Measurements from ENCODE around the gene ANKS3. TPM values are rescaled to one million over a fixed set of nuclear protein-coding genes. Genes with fewer than 3 reads are reported as not detected.

The ANKS3 gene
- total and polyA plus RNA-seq, 2 donors (not counting 3 experiments of a cell fraction or from before 2014, with no cell fraction given), result 13.9 to 24.0 TPM

DNA sequence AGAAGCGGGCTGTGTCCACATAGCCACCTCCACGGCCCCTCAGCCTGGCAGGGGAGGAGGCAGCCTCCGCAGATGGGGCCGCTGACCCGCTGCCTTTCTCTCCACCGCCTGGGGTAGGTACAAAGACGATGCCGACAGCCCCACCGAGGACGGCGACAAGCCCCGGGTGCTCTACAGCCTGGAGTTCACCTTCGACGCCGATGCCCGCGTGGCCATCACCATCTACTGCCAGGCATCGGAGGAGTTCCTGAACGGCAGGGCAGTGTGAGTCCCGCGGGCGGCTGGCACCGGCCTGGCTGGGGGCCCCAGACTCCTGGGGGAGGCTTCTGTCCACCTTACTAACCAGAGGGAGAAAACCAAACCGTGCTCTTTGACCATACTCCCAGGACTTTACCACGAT, 81.5 kb downstream of the ANKS3 start:
- peaks cover 3% of the 10 kb centered on the region for H3K79me2 ChIP-seq (ENCODE audit: control insufficient read depth, insufficient read depth, low read length)
- no peak overlapping the region for H2AFZ ChIP-seq (ENCODE audit: low read depth, low read length)
- TF ChIP-seq GATA2 (IDR thresholded peaks at IDR 0.05; ENCODE audit: insufficient read depth, insufficient read length, low read depth, low read length), result no peak
- TF ChIP-seq MAX (IDR thresholded peaks at IDR 0.05; ENCODE audit: insufficient read depth, insufficient read length), result no peak
- no peak for TF ChIP-seq FOS (IDR thresholded peaks at IDR 0.05; ENCODE audit: borderline replicate concordance, insufficient read depth, low read length)
- no peak for TF ChIP-seq POLR2A (IDR thresholded peaks at IDR 0.05; ENCODE audit: low read depth, low read length)
- TF ChIP-seq JUN (IDR thresholded peaks at IDR 0.05; ENCODE audit: borderline replicate concordance, insufficient read depth, insufficient read length, low read depth), result no peak
- TF ChIP-seq, protein P1, sequence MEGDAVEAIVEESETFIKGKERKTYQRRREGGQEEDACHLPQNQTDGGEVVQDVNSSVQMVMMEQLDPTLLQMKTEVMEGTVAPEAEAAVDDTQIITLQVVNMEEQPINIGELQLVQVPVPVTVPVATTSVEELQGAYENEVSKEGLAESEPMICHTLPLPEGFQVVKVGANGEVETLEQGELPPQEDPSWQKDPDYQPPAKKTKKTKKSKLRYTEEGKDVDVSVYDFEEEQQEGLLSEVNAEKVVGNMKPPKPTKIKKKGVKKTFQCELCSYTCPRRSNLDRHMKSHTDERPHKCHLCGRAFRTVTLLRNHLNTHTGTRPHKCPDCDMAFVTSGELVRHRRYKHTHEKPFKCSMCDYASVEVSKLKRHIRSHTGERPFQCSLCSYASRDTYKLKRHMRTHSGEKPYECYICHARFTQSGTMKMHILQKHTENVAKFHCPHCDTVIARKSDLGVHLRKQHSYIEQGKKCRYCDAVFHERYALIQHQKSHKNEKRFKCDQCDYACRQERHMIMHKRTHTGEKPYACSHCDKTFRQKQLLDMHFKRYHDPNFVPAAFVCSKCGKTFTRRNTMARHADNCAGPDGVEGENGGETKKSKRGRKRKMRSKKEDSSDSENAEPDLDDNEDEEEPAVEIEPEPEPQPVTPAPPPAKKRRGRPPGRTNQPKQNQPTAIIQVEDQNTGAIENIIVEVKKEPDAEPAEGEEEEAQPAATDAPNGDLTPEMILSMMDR (IDR thresholded peaks at IDR 0.05; ENCODE audit: extremely low read depth in 1 of 2, insufficient read depth in 1 of 2, low read depth in 1 of 2, low read length in 2 of 2), result no peak
- no peak for TF ChIP-seq MYC (IDR thresholded peaks at IDR 0.05; ENCODE audit: low read depth, low read length)
- no peak for TF ChIP-seq POLR2AphosphoS5 (IDR thresholded peaks at IDR 0.05; ENCODE audit: insufficient read depth, low read depth, low read length)
- H3K9me1 ChIP-seq (replicated peaks; ENCODE audit: control insufficient read depth, extremely low read depth, insufficient read depth, low read length), result no peaks in the 10 kb centered on the region
- H4K20me1 ChIP-seq (replicated peaks; ENCODE audit: control insufficient read depth, extremely low read depth, insufficient read depth, low read length), result no peaks in the 10 kb centered on the region
- no peaks in the 10 kb centered on the region for H3K9me3 ChIP-seq (replicated peaks; ENCODE audit: control insufficient read depth, insufficient read depth, low read length)
- DNase-seq (ENCODE audit: low read depth, low spot score) (no peak), FAIRE-seq (no peak)
- no peak overlapping the region for H3K4me3 ChIP-seq (replicated peaks in 1 of 3; ENCODE audit: insufficient read depth in 1 of 3, low read depth in 1 of 3, low read length in 3 of 3)
- no peaks in the 10 kb centered on the region for H3K4me1 ChIP-seq (ENCODE audit: control insufficient read depth, extremely low read depth, insufficient read depth, low read length)
- no peak overlapping the region for H3K9ac ChIP-seq (replicated peaks; ENCODE audit: extremely low read depth, insufficient read depth, low read length)
- intact Hi-C loops (cut with micrococcal nuclease) (no loop called here), dilution Hi-C loops (cut with MboI; ENCODE audit: extremely low pct_ligation_motif_present, low sequenced_read_pairs) (no loop called here)
- no peak overlapping the region for H3K27ac ChIP-seq (ENCODE audit: insufficient read depth, low read depth, low read length)
- peaks cover 7 to 38% of the 10 kb centered on the region in 2 experiments for H3K36me3 ChIP-seq (ENCODE audit: control insufficient read depth in 2 of 2, extremely low read depth in 1 of 2, insufficient read depth in 2 of 2, low read length in 2 of 2)
- ChIA-PET POLR2A (no interaction called here), CTCF (no interaction called here)
- no TSS peak for BruUV-seq (replicated peaks)
- H3K4me2 ChIP-seq (ENCODE audit: insufficient read depth, low read length), result no peak overlapping the region
- H3K27me3 ChIP-seq (ENCODE audit: control insufficient read depth in 2 of 2, insufficient read depth in 2 of 2, low read length in 2 of 2), result no peaks in the 10 kb centered on the region
